HL-60 (cell line): Measurements from ENCODE around the gene PMPCB.

Source experiments
- DNase-seq, 2 experiments: peaks; one replicate each; pipeline ENCODE4 v3.0.0-alpha.2; 2010 to 2020; ENCODE audit warnings: low read depth in 1 of 2, low spot score in 1 of 2
- H3K27ac ChIP-seq: fragments of 250-450 bp; sonication (Bioruptor Pico); replicated peaks from 2 replicates; pipeline ENCODE4 v1.5.1; 2020; ENCODE audit warnings: mild to moderate bottlenecking, moderate library complexity
- H3K27me3 ChIP-seq: fragments of 250-450 bp; sonication (Bioruptor Pico); 2 replicates; pipeline ENCODE4 v1.5.1; 2021; ENCODE audit warnings: mild to moderate bottlenecking, moderate library complexity; ENCODE audit not compliant: insufficient read depth, poor library complexity, severe bottlenecking
- H3K4me3 ChIP-seq: replicated peaks from 2 replicates; pipeline ENCODE4 v1.5.1; 2011; ENCODE audit warnings: mild to moderate bottlenecking, control low read depth, low read length; ENCODE audit not compliant: insufficient read depth
- CTCF ChIP-seq: IDR thresholded peaks from one replicate; pipeline ENCODE4 v1.5.1; 2011; ENCODE audit warnings: low read length, control low read depth, inconsistent platforms; ENCODE audit not compliant: insufficient read depth
- GABPA ChIP-seq: IDR thresholded peaks from 2 replicates; pipeline ENCODE4 v1.6.1; 2012; ENCODE audit warnings: low read depth
- POLR2AphosphoS5 ChIP-seq: IDR thresholded peaks from 2 replicates; pipeline ENCODE4 v1.6.1; 2012; ENCODE audit warnings: low read depth
- REST ChIP-seq: IDR thresholded peaks from 2 replicates; pipeline ENCODE4 v1.6.1; 2012; ENCODE audit warnings: low read depth; ENCODE audit not compliant: insufficient replicate concordance
- SPI1 ChIP-seq: IDR thresholded peaks from 2 replicates; pipeline ENCODE4 v1.6.1; 2012; ENCODE audit warnings: low read depth, mild to moderate bottlenecking, borderline replicate concordance

Gene PMPCB

GRCh38 chr7:103297837-103298179 lies 573 bp downstream of the PMPCB start:
- no peaks in the 10 kb centered on the region for H3K27me3 ChIP-seq
- no peak for DNase-seq
- peak overlapping the region; percentile 87 for H3K4me3 ChIP-seq
- H3K27ac ChIP-seq = peak overlapping the region; percentile 81
- TF ChIP-seq SPI1 (no peak), POLR2AphosphoS5 (no peak), GABPA (no peak), CTCF (no peak), REST (no peak)

GRCh38 chr7:103299660-103300059 lies 2.4 kb downstream of the PMPCB start:
- H3K27me3 ChIP-seq = no peaks in the 10 kb centered on the region
- DNase-seq = no peak
- H3K4me3 ChIP-seq = no peak overlapping the region

GRCh38 chr7:103301441-103301840 lies 4.2 kb downstream of the PMPCB start:
- Histone ChIP-seq H3K27ac (no peak overlapping the region), H3K27me3 (no peaks in the 10 kb centered on the region), H3K4me3 (no peak overlapping the region)
- TF ChIP-seq POLR2AphosphoS5 = no peak
- TF ChIP-seq REST = no peak
- TF ChIP-seq CTCF = no peak
- DNase-seq = no peak

More at GRCh38 chr7:103299660-103300059, 2.4 kb downstream of the PMPCB start:
- TF ChIP-seq GABPA (no peak), POLR2AphosphoS5 (no peak), REST (no peak), SPI1 (no peak), CTCF (no peak)
- H3K27ac ChIP-seq = no peak overlapping the region
